H54 (cell line): ENCODE data around the gene TACC3.
"Not testable (repeated sequence)": the region's sequence is repeated elsewhere in the genome, so short reads cannot be mapped to it uniquely, and the experiment has no call there.

Experiments
- DNase-seq: peaks from one replicate; pipeline ENCODE4 v3.0.0; 2011; ENCODE audit warnings: low spot score, mixed read lengths; ENCODE audit not compliant: insufficient read length
- FAIRE-seq: peaks from 3 replicates; lab custom pipeline; 2011; peaks lifted over from hg19 to GRCh38; lab: Jason Lieb, UNC
- POLR2A ChIP-seq: IDR thresholded peaks from 2 replicates; pipeline ENCODE4 v1.6.1; 2011; ENCODE audit warnings: low read depth, mild to moderate bottlenecking, low read length

TACC3 gene

DNA sequence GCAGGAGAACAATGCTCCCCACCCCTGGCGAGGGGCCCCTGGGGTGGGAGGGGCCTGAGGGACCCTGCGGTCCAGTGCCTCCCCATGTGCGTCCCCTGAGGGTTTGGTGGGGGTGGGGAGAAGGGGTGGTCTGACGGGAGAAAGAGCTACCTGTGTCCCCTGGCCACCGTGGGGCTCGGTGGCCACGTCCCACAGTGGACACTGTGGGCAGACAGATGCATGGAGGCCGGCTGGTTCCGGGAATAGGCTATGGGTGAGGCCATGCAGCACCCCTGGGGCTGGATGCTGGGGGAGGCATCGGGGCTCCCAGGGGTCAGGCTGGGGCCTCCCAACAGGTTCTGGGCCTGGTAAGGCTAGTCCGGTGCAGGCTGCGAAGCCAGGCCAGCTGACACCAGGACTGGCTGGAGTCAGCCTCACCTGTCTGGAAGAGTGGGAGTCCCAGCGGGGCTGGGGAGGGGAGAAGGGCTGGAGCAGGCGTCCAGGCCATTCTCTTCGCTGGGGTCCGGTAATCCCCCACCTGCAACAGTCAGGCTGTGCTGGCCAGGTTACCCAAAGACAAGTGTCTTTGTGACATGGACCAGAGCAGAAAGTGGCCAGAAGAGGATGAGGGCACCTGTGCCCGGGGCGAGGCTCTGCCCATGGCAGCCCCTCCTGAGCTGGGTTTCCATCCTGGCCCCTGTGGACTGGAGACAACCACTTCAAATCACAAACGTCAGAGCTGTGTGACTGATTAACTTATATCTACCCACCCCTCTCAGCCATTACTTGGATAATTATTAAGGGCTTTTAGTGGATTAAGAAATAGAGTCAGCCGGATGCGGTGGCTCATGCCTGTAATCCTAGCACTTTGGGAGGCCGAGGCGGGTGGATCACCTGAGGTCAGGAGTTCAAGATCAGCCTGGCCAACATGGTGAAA is 35.8 kb upstream of the TACC3 start:
- DNase-seq (no peak), FAIRE-seq (no peak)
- TF ChIP-seq POLR2A, result no peak

DNA sequence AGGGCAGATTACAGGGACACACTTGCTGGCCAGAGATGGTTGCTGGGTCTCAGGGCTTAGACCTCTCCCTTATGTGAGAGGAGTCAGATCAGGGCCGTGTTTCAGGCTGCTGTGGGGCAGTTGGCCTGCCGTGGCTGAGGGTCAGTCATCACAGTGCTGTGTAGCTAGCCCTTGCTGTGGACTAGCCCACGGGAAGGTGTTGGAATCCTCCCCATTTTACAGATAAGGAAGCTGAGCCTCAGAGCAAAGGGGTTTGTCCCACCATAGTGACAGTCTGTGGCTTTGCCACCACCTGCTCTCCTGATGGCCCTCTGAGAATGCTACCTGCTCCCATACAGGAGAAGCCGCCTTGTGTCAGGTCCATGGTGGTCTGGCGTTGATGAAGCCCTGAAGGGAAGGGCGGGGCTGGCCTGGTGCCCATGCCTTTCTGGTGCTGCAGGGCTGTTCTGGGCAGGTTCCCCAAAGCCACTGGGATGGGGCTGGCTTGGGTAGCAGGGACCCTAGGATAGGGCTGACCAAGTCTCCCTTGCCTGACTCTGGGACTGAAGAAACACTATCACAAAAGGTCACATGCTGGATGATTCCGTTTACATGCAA is 34.8 kb upstream of the TACC3 start:
- TF ChIP-seq POLR2A, result no peak
- DNase-seq, result no peak
- no peak for FAIRE-seq

DNA sequence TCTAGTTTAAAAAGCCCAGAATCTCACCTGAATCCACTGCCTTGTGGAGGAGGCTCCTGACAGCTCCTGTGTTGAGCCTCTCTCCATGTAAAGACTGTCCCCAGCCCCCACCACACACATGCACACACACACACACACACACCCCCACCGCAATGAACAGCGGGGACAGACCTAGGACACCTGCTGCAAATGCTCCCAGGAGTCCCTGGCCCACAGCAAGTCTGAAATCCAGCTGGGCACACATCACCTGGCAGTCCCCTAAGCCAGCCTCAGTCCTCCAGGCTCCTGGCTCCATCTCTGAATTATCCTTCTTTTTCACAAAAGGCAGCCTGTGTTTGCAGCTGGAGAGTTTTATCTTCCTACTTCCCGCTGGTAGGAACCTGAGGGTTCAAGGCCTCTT is 30.6 kb upstream of the TACC3 start:
- FAIRE-seq (no peak), DNase-seq (no peak)
- TF ChIP-seq POLR2A, result no peak

DNA sequence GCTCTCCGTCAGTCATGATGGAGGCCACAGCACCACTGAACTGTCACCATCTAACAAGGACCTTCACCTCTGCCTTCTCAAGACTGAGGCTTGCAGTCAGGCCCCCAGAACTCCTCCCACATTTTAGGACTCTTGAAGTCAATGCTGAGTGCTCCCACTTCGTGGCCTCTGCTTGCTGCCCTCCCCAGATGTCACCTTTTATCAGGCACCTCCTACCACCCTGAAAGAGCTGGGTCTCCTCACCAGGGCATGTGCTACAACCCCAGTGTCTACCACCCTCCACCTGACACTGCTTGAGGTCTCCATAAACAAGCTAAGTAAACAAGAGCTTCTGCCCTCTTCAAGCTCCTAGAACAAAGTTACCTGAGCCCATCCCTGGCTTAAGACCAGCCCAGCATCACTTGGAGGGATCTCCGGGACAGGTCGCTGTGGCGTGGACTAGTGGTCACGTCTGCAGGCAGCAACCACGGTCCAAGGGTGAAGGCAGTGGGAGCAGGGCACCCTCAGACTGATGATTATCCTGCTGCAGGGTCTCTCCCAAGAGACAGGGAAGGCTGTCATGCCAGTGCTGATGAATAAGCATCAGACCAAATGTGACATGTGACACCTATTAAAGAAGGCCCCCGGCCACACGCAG is 29.5 kb upstream of the TACC3 start:
- no peak for DNase-seq
- no peak for FAIRE-seq
- TF ChIP-seq POLR2A, result no peak

DNA sequence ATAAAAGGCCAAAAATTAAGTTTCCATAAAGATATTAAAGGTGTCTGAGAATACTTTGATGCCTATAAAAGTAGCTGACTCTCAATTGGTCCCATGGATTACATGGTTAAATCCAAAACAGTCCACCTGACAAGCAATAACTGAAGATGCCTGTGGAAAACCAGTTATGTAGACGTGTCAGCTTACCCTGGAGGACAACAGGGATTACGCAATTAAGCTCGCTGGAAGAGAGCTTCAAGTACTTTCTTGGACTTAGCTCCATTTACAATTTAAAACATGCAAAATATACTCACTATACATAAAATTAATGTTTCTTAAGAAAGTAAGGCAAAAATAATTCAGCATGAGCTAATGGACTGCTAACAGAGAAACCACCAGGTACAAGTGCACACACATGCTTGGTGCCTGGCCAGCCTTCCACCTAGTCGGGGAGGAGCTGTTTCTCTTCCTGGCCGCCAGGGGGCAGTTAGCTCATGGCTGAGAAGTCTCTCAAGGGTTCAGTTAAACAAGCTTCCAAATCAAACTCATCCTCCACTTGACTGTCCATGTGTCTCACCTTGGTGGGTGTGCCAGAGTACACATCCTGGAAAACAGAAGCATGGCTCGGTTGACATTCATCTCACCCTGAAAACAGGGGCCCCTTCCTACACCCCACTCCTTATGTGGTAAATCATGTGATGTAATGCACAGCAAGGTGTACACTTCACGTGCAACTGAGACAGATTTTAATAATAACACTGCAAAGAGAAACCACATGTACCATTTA is 28.0 kb upstream of the TACC3 start:
- no peak for TF ChIP-seq POLR2A
- DNase-seq (peak; percentile 36), FAIRE-seq (no peak)

DNA sequence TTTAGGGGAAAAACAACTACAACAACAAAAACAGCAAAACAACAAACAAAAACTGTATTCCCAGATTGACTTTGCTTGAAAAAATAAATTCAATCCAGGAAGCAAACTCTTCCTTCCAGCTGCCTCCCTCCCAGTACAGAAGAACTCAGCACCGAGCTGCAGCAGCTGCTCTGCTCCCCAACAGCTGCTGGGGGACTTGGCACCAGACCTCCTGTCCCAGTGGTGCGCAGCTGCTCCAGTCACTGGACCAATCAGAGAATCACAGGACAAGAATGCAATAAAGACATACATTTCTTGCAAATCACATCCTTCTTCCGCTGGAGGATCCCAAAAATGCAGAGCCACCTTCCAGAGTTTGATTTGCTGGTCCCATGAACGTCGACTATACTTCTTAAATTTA is 25.4 kb upstream of the TACC3 start:
- DNase-seq (no peak), FAIRE-seq (no peak)
- TF ChIP-seq POLR2A, result no peak

DNA sequence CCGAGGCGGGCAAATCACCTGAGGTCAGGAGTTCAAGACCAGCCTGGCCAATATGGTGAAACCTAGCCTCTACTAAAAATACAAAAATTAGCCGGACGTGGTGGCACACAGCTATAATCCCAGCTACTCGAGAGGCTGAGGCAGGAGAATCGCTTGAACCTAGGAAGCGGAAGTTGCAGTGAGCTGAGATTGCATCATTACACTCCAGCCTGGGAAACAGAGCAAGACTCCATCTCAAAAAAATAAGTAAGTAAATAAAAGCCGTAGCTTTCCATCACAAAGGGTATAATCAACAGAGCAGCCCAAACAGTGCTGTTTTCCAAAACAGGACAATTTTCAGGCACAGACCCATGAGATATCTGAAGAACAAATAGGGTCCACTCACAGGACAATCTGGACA is 19.6 kb upstream of the TACC3 start:
- not testable (repeated sequence) for DNase-seq, FAIRE-seq

DNA sequence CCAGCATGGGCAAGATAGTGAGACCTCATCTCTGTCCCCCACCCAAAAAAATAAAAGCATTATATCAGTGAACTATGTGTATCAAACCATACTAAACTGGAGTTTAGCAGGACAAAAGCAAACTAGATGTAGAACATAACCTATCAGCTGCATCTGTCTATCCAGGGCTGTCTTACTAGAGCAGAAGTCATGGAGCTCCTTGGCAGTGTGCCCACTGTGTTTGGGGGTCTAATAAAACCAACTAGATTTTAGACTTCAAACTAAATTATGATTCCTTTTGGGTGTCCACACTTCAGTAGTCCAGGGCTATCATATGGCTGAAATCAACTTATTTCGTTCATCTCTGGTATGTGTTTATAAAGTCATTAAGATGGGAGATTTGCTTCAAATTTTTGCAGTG is 17.5 kb upstream of the TACC3 start:
- DNase-seq (no peak), FAIRE-seq (no peak)
- TF ChIP-seq POLR2A, result no peak

DNA sequence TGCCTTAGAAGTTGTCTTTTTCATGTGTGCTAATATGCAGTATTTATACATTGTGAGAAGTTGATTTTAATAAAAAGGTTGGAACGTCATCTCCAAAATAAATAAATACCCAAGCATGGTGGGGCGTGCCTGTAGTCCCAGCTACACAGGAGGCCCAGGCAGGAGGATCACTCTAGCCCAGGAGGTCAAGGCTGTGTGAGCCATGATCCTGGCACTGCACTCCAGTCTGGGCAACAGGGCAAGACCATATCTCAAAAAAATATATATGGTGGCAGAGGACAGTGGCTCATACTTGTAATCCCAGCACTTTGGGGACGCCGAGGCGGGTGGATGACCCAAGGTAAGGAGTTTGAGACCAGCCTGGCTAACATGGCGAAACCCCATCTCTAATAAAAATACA is 15.6 kb upstream of the TACC3 start:
- no peak for FAIRE-seq
- TF ChIP-seq POLR2A, result no peak
- DNase-seq, result no peak

DNA sequence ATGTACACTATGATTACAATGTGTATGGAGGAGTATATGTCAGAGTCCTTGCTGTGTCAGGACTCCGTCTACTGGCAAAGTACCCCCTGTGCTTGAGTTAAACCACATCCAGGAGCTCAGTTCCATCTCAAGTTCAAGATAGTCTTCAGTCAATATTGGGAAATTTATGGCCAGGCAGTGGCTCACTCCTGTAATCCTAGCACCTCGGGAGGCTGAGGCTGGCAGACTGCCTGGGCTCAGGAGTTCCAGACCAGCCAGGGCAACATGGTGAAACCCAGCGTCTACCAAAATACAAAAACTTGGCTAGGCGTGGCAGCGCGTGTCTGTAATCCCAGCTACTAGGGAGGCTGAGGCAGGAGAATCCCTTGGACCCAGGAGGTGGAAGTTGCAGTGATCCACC is 15.0 kb upstream of the TACC3 start:
- FAIRE-seq (no peak), DNase-seq (no peak)
- no peak for TF ChIP-seq POLR2A

DNA sequence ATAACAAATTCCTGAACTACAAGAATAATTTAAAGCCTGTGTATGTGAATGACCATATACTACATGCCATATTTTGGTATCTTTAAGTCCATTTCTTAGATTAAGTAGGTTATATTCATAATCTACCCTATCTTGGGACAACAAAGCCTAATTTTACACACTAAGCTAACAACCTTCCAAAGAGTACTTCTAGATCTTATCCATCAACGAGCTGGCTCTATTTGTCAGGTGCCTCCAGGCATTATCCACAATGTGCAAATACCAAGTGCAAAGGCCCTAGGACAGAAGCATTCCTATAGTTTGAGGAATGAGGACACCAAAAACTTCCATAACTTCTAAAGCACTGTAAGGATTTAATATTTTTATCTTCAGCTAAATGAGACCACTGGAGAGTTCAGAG is 12.7 kb upstream of the TACC3 start:
- no peak for TF ChIP-seq POLR2A
- FAIRE-seq, result no peak
- DNase-seq, result no peak

DNA sequence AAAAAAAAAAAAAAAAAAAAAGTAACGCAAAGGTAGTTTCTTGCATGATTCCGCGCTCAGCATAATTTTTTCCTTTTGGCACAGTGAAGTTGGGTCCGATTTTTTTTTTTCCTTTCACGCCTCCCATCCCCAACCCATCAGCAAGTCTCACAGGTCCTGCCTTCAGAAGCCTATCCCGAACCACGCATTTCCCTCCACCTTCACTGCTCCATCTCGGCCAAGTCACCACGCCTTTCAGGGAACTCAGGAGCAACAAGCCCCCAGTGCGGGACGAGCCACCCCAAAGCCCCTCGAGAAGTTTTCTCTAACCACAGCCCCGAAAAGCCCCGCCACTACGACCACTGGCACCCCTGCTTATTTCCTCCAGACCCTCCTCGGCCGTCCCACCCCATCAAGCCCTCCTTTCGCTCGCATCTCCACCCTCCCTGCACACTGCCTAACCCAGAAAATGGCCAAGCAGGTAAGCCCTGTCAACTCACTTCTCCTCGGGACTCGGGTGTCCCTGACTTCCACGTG is 10.2 kb upstream of the TACC3 start:
- no peak for TF ChIP-seq POLR2A
- DNase-seq, result no peak
- FAIRE-seq, result no peak

DNA sequence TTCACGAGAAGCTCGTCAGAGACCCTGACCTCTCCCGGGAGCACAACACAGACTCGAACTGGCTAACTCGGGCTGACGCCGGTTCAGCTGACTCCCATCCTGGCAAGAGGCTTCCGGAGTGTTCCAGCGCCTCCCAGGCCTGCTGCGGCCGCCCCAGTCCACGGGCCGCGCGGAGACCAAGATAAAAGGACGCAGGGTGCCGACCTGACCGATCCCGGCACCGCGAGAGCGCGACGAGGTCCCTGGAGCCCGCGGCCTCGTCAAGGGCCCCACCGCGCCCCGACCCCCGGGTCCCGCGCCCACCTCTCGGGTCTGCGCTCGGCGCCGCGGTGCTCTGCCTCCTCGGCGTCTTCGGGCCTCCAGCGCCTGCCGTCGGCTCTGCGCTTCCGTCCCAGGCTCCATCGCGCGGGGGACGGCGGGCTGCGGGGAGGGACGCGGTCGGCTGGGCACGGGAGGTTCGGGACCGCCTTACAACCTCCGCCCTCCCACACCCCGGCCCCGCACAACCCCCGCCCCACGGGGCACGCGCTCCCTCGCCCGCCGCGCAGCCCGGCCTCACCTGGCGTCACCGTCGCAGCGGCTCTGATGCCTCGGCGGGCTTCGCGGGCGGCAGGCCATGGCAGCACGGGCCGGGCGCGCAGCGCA is 9.6 kb upstream of the TACC3 start:
- FAIRE-seq, result no peak
- DNase-seq, result no peak
- no peak for TF ChIP-seq POLR2A
